PFSK-1 (cell line): ENCODE data around the gene VWA2.

Experiments used
- FOXP2 ChIP-seq: optimal IDR thresholded peaks from 2 replicates; pipeline ENCODE3; 2011; ENCODE audit warnings: borderline replicate concordance, control low read depth, inconsistent platforms; ENCODE audit not compliant: insufficient read depth; ENCODE audit errors: extremely low read length, extremely low read depth
- POLR2AphosphoS5 ChIP-seq: IDR thresholded peaks from 2 replicates; pipeline ENCODE4 v1.6.1; 2012; ENCODE audit warnings: low read depth, mild to moderate bottlenecking, control low read depth, low read length, moderate library complexity
- REST ChIP-seq, 2 experiments: IDR thresholded peaks; 2 replicates each; pipeline versions ENCODE4 v1.6.1 to v1.8.0; 2011 to 2012; ENCODE audit warnings: low read depth in 2 of 2, low read length in 2 of 2, control low read depth in 1 of 2, inconsistent platforms in 1 of 2, mild to moderate bottlenecking in 1 of 2, moderate library complexity in 1 of 2; ENCODE audit not compliant: insufficient read depth in 1 of 2
- SIN3A ChIP-seq: IDR thresholded peaks from 2 replicates; pipeline ENCODE4 v1.6.1; 2012; ENCODE audit warnings: mild to moderate bottlenecking, low read length, moderate library complexity, borderline replicate concordance; ENCODE audit not compliant: insufficient read depth
- TAF1 ChIP-seq: IDR thresholded peaks from 2 replicates; pipeline ENCODE4 v1.6.1; 2012; ENCODE audit warnings: low read length, control low read depth, borderline replicate concordance; ENCODE audit not compliant: insufficient read depth

- TF ChIP-seq POLR2AphosphoS5 (no peak), SIN3A (no peak), REST (IDR thresholded peaks at IDR 0.05; ENCODE audit: insufficient read depth in 1 of 2, low read depth in 2 of 2, low read length in 2 of 2) (no peak), FOXP2 (no peak), TAF1 (no peak)
Observed at GRCh38 chr10:114256822-114257221, 17.8 kb downstream of the VWA2 start.
